OCI-LY1 (cell line): ENCODE data around the gene ANTXR1.

Experiments
- H2AFZ ChIP-seq: fragments of 200-600 bp; sonication (generic), shearing (Covaris generic); 2 replicates; pipeline ENCODE4 v1.6.0; 2014; ENCODE audit warnings: antibody characterized with exemption, mild to moderate bottlenecking, low read length
- H3F3A ChIP-seq: fragments of 200-600 bp; sonication (generic), shearing (Covaris generic); 2 replicates; pipeline ENCODE4 v1.6.0; 2014; ENCODE audit warnings: mild to moderate bottlenecking, antibody characterized with exemption, low read length, moderate library complexity; ENCODE audit not compliant: insufficient read depth
- H3K27ac ChIP-seq: fragments of 200-600 bp; sonication (generic); 2 replicates; pipeline ENCODE4 v1.5.1; 2014; ENCODE audit warnings: low read length, mixed run types, mild to moderate bottlenecking, low read depth; ENCODE audit not compliant: poor library complexity, severe bottlenecking
- H3K27me3 ChIP-seq: fragments of 200-600 bp; sonication (generic); 2 replicates; pipeline ENCODE4 v1.6.0; 2014; ENCODE audit warnings: antibody characterized with exemption, mild to moderate bottlenecking, low read length, moderate library complexity; ENCODE audit not compliant: insufficient read depth
- H3K36me3 ChIP-seq: fragments of 200-600 bp; sonication (generic); 2 replicates; pipeline ENCODE4 v1.6.1; 2014; ENCODE audit warnings: mild to moderate bottlenecking, antibody characterized with exemption, low read length, moderate library complexity, mixed read lengths; ENCODE audit not compliant: insufficient read depth
- H3K4me1 ChIP-seq: fragments of 200-600 bp; sonication (generic); 2 replicates; pipeline ENCODE4 v1.5.1; 2014; ENCODE audit warnings: mild to moderate bottlenecking, low read length, moderate library complexity; ENCODE audit not compliant: insufficient read depth, severe bottlenecking
- H3K4me2 ChIP-seq: fragments of 200-600 bp; sonication (generic), shearing (Covaris generic); 2 replicates; pipeline ENCODE4 v1.6.1; 2014; ENCODE audit warnings: low read length
- H3K4me3 ChIP-seq: fragments of 200-600 bp; sonication (generic); 2 replicates; pipeline ENCODE4 v1.5.1; 2014; ENCODE audit warnings: low read length, low read depth, mild to moderate bottlenecking, mixed read lengths; ENCODE audit not compliant: poor library complexity, severe bottlenecking
- H3K79me2 ChIP-seq: fragments of 200-600 bp; shearing (Covaris generic); 2 replicates; pipeline ENCODE4 v1.6.1; 2016; ENCODE audit warnings: mixed run types, low read length, mixed read lengths; ENCODE audit not compliant: insufficient read depth
- H3K9ac ChIP-seq: fragments of 200-600 bp; sonication (generic), shearing (Covaris generic); 2 replicates; pipeline ENCODE4 v1.6.1; 2014; ENCODE audit warnings: mild to moderate bottlenecking, low read length, mixed read lengths
- H3K9me2 ChIP-seq: fragments of 200-600 bp; sonication (generic), shearing (Covaris generic); 2 replicates; pipeline ENCODE4 v1.6.1; 2014; ENCODE audit warnings: low read depth, mild to moderate bottlenecking, low read length, mixed read lengths
- H3K9me3 ChIP-seq: fragments of 200-600 bp; shearing (Covaris generic); 2 replicates; pipeline ENCODE4 v1.6.1; 2014; ENCODE audit warnings: low read length, mixed read lengths
- H4K20me1 ChIP-seq: fragments of 200-600 bp; sonication (generic), shearing (Covaris generic); 2 replicates; pipeline ENCODE4 v1.6.0; 2016; ENCODE audit warnings: mild to moderate bottlenecking, low read length; ENCODE audit not compliant: insufficient read depth
- EZH2 ChIP-seq: fragments of 200-600 bp; sonication (generic), shearing (Covaris generic); IDR thresholded peaks from 2 replicates; pipeline ENCODE4 v1.8.0; 2017; ENCODE audit warnings: borderline replicate concordance, mixed run types, mild to moderate bottlenecking, antibody characterized with exemption, low read length, moderate library complexity, mixed read lengths
- TF ChIP-seq, protein P1 (sequence below): fragments of 200-600 bp; sonication (generic), shearing (Covaris generic); IDR thresholded peaks from 2 replicates; pipeline ENCODE4 v1.5.1; 2017; ENCODE audit warnings: mild to moderate bottlenecking, antibody characterized with exemption, low read length, moderate library complexity, mixed read lengths

The ANTXR1 gene

DNA sequence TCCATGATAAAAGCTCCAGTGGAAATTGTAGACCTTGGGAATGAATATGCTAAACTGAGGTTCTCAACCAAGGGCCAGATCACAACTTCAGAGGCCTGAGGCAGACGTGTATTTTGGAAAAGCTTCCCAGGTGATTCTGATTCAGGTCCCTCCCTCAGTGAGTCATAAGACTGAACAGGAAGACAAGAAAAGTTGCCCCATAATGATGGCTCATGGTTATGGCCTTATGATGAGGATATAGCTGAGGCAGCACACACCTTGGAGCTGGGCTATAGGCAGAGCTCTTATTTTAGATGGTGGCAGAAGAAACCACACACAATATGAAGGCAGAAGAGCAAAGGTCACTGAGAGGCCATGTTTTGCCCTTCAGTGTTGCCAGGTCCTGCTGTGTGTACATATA, 9.6 kb downstream of the ANTXR1 start:
- no peaks in the 10 kb centered on the region for H4K20me1 ChIP-seq
- H3K9ac ChIP-seq: no peak overlapping the region
- no peaks in the 10 kb centered on the region for H3K27me3 ChIP-seq
- H3K79me2 ChIP-seq: no peaks in the 10 kb centered on the region
- no peaks in the 10 kb centered on the region for H3F3A ChIP-seq
- no peaks in the 10 kb centered on the region for H3K9me3 ChIP-seq
- H3K27ac ChIP-seq: no peak overlapping the region
- no peak overlapping the region for H3K4me2 ChIP-seq
- H3K36me3 ChIP-seq: no peaks in the 10 kb centered on the region
- H2AFZ ChIP-seq: no peak overlapping the region
- no peak overlapping the region for H3K4me3 ChIP-seq
- no peaks in the 10 kb centered on the region for H3K9me2 ChIP-seq
- no peaks in the 10 kb centered on the region for H3K4me1 ChIP-seq
- TF ChIP-seq, protein P1, sequence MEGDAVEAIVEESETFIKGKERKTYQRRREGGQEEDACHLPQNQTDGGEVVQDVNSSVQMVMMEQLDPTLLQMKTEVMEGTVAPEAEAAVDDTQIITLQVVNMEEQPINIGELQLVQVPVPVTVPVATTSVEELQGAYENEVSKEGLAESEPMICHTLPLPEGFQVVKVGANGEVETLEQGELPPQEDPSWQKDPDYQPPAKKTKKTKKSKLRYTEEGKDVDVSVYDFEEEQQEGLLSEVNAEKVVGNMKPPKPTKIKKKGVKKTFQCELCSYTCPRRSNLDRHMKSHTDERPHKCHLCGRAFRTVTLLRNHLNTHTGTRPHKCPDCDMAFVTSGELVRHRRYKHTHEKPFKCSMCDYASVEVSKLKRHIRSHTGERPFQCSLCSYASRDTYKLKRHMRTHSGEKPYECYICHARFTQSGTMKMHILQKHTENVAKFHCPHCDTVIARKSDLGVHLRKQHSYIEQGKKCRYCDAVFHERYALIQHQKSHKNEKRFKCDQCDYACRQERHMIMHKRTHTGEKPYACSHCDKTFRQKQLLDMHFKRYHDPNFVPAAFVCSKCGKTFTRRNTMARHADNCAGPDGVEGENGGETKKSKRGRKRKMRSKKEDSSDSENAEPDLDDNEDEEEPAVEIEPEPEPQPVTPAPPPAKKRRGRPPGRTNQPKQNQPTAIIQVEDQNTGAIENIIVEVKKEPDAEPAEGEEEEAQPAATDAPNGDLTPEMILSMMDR: no peak
- no peak for TF ChIP-seq EZH2

DNA sequence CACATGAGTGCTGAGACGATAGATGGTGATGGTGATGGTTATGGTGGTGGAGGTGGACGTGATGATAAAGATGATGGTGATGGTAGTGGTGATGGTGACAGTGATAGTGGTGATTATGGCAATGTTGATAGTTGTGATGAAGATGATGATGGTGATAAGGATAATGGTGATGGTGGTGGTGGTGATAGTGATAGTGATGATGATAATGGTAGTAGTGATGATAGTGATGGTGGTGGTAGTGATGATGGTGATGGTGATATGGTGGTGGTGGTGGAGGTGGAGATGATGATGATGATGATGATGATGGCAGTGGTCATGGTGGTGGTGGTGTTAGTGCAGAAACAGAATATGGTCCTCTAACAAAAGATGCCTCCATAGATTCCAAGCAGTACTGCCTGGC, 10.3 kb downstream of the ANTXR1 start:
- Histone ChIP-seq H4K20me1 (no peaks in the 10 kb centered on the region), H3K27me3 (no peaks in the 10 kb centered on the region), H3K4me1 (no peaks in the 10 kb centered on the region), H3K36me3 (no peaks in the 10 kb centered on the region), H3K79me2 (no peaks in the 10 kb centered on the region), H3K4me3 (no peak overlapping the region), H3K9me3 (no peaks in the 10 kb centered on the region), H3K9me2 (no peaks in the 10 kb centered on the region), H3K27ac (no peak overlapping the region), H2AFZ (no peak overlapping the region), H3K4me2 (no peak overlapping the region), H3K9ac (no peak overlapping the region), H3F3A (no peaks in the 10 kb centered on the region)
- no peak for TF ChIP-seq EZH2
- TF ChIP-seq, protein P1: no peak

DNA sequence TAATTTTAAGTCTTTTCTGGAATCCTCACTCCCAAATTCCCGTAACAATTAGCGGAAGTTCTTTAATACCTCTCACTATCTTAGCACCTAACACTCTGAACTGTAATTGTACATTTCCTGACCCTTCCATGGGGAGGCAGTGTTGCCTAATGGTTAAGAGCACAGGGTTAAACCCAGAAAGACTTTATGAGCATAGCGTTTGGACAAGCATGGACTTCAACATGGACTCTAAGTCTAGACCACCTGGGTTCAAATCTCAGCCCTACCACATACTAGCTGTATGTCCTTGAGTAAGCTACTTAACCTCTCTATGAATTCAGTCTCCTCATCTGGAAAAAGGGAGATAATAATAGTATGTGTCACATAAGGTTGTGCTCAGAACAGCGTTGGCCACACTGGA, 13.0 kb downstream of the ANTXR1 start:
- H3K4me2 ChIP-seq: no peak overlapping the region
- H3K27me3 ChIP-seq: no peaks in the 10 kb centered on the region
- no peaks in the 10 kb centered on the region for H3K4me1 ChIP-seq
- no peaks in the 10 kb centered on the region for H3K36me3 ChIP-seq
- no peak overlapping the region for H3K4me3 ChIP-seq
- no peaks in the 10 kb centered on the region for H4K20me1 ChIP-seq
- no peak overlapping the region for H3K27ac ChIP-seq
- H3K79me2 ChIP-seq: no peaks in the 10 kb centered on the region
- H2AFZ ChIP-seq: no peak overlapping the region
- H3F3A ChIP-seq: no peaks in the 10 kb centered on the region
- H3K9me3 ChIP-seq: no peaks in the 10 kb centered on the region
- TF ChIP-seq EZH2: no peak
- TF ChIP-seq, protein P1: peak; percentile 79
- no peak overlapping the region for H3K9ac ChIP-seq
- no peaks in the 10 kb centered on the region for H3K9me2 ChIP-seq
